RKO (cell line): ENCODE results near the gene OGN.

Source experiments
- DNase-seq: peaks from one replicate; pipeline ENCODE4 v3.0.0-alpha.2; 2016; ENCODE audit warnings: low spot score

The OGN gene

GRCh38 chr9:92345582-92345981, 58.8 kb downstream of the OGN start:
- no peak for DNase-seq

GRCh38 chr9:92342825-92343488, 61.4 kb downstream of the OGN start:
- DNase-seq = no peak

GRCh38 chr9:92341578-92341977, 62.8 kb downstream of the OGN start:
- no peak for DNase-seq

GRCh38 chr9:92333282-92333634, 71.1 kb downstream of the OGN start:
- DNase-seq = no peak
